ENCODE results near the gene NKG7. TPM values are rescaled to one million over a fixed set of nuclear protein-coding genes. Genes with fewer than 3 reads are reported as not detected.

The NKG7 gene
- total RNA-seq, 2 experiments from 2014 or later, result 6.2 to 7.2 TPM

GRCh38 chr19:51391073-51391611 is 18.7 kb upstream of the NKG7 start:
- Mint-ChIP-seq H3K4me1 (ENCODE audit: low read depth) (peaks cover 23% of the 10 kb centered on the region), H3K27me3 (no peaks in the 10 kb centered on the region), H3K27ac (no peak overlapping the region), H3K36me3 (ENCODE audit: low read depth) (no peaks in the 10 kb centered on the region), H3K9me3 (no peaks in the 10 kb centered on the region), H3K4me3 (no peak overlapping the region)
- intact Hi-C loops (cut with DNase I, micrococcal nuclease), result no loop called here
- ChIA-PET CTCF (no interaction called here), POLR2A (no interaction called here)
- no peak for DNase-seq
- Histone ChIP-seq H3K4me3 (ENCODE audit: low read length) (no peak overlapping the region), H3K4me1 (ENCODE audit: insufficient read depth, low read length) (peaks cover 31% of the 10 kb centered on the region), H3K27ac (ENCODE audit: low read depth in 1 of 2, low read length in 2 of 2) (no peak overlapping the region), H3K9me3 (ENCODE audit: control insufficient read depth in 1 of 2, insufficient read depth in 1 of 2, low read length in 2 of 2) (no peaks in the 10 kb centered on the region), H3K27me3 (ENCODE audit: control insufficient read depth in 1 of 2, insufficient read depth in 2 of 2, low read length in 2 of 2) (no peaks in the 10 kb centered on the region), H3K36me3 (ENCODE audit: insufficient read depth, low read length) (no peaks in the 10 kb centered on the region)
- no peak for TF ChIP-seq CTCF (IDR thresholded peaks at IDR 0.05)
- ATAC-seq (ENCODE audit: poor library complexity), result no peak

- Mint-ChIP-seq H3K4me1 (ENCODE audit: low read depth) (peaks cover 15% of the 10 kb centered on the region), H3K27me3 (no peaks in the 10 kb centered on the region), H3K36me3 (ENCODE audit: low read depth) (no peaks in the 10 kb centered on the region), H3K9me3 (no peaks in the 10 kb centered on the region), H3K4me3 (no peak overlapping the region), H3K27ac (no peak overlapping the region)
- no peaks in the 10 kb centered on the region for H3K9me3 ChIP-seq (ENCODE audit: control insufficient read depth in 1 of 2, insufficient read depth in 1 of 2, low read length in 2 of 2)
- no peak overlapping the region for H3K4me3 ChIP-seq (ENCODE audit: low read length)
- ATAC-seq (ENCODE audit: poor library complexity), result no peak
- POLR2A ChIA-PET, result no interaction called here
- DNase-seq, result no peak
- H3K4me1 ChIP-seq (ENCODE audit: insufficient read depth, low read length), result peaks cover 19% of the 10 kb centered on the region
- intact Hi-C loops (cut with DNase I, micrococcal nuclease), result no loop called here
- no peaks in the 10 kb centered on the region for H3K27me3 ChIP-seq (ENCODE audit: control insufficient read depth in 1 of 2, insufficient read depth in 2 of 2, low read length in 2 of 2)
- no peak overlapping the region for H3K27ac ChIP-seq (ENCODE audit: low read depth in 1 of 2, low read length in 2 of 2)
- H3K36me3 ChIP-seq (ENCODE audit: insufficient read depth, low read length), result no peaks in the 10 kb centered on the region
- TF ChIP-seq CTCF (IDR thresholded peaks at IDR 0.05), result no peak
- CTCF ChIA-PET, result no interaction called here
Observed at GRCh38 chr19:51389143-51389542, 16.7 kb upstream of the NKG7 start.

- Mint-ChIP-seq H3K4me1 (ENCODE audit: low read depth) (peaks cover 10% of the 10 kb centered on the region), H3K9me3 (no peaks in the 10 kb centered on the region), H3K4me3 (no peak within 1 kb of the TSS), H3K27me3 (no peaks in the 10 kb centered on the region), H3K27ac (no peak within 1 kb of the TSS), H3K36me3 (ENCODE audit: low read depth) (no peaks in the 10 kb centered on the region)
- Histone ChIP-seq H3K36me3 (ENCODE audit: insufficient read depth, low read length) (no peaks in the 10 kb centered on the region), H3K27me3 (ENCODE audit: control insufficient read depth in 1 of 2, insufficient read depth in 2 of 2, low read length in 2 of 2) (no peaks in the 10 kb centered on the region), H3K4me1 (ENCODE audit: insufficient read depth, low read length) (peaks cover 12% of the 10 kb centered on the region), H3K4me3 (ENCODE audit: low read length) (no peak within 1 kb of the TSS), H3K9me3 (ENCODE audit: control insufficient read depth in 1 of 2, insufficient read depth in 1 of 2, low read length in 2 of 2) (no peaks in the 10 kb centered on the region), H3K27ac (ENCODE audit: low read depth in 1 of 2, low read length in 2 of 2) (no peak within 1 kb of the TSS)
- no peak for ATAC-seq (ENCODE audit: poor library complexity)
- ChIA-PET CTCF (no interaction called here), POLR2A (no interaction called here)
- TF ChIP-seq CTCF (IDR thresholded peaks at IDR 0.05), result no peak
- intact Hi-C loops (cut with DNase I, micrococcal nuclease), result no loop called here
- DNase-seq, result no peak
Observed at GRCh38 chr19:51387924-51388389, 15.5 kb upstream of the NKG7 start, which contains the start of gene LIM2. Gene LIM2, minus strand, starts transcription at chr19:51387974. Its CDS starts 531 bp downstream, at chr19:51387443.
